Natural killer cell (primary cell): ENCODE results near the gene POU2F1. TPM values are rescaled to one million over a fixed set of nuclear protein-coding genes. Genes with fewer than 3 reads are reported as not detected.

Experiments
- ATAC-seq, 3 donors: fragments of 150-1000 bp in 2 of 3; fragments of 200-7000 bp in 1 of 3; cut with Tn5 transposase; 1 replicate in 1 of 3; 2 replicates in 2 of 3; pipeline ENCODE4 v1.10.0; 2021; ENCODE audit warnings: mild to moderate bottlenecking in 2 of 3, moderate library complexity in 2 of 3
- DNase-seq, 2 donors: peaks; one replicate each; pipeline versions ENCODE4 v3.0.0 to v3.0.0-alpha.2; 2013 to 2021; ENCODE audit warnings: mixed read lengths in 1 of 2
- H3K27ac ChIP-seq: one replicate; pipeline ENCODE4 v1.5.1; 2013; ENCODE audit warnings: mild to moderate bottlenecking, low read length
- H3K27me3 ChIP-seq: one replicate; pipeline ENCODE4 v1.6.1; 2013; ENCODE audit warnings: low read length; ENCODE audit not compliant: control insufficient read depth, insufficient read depth
- H3K36me3 ChIP-seq: one replicate; pipeline ENCODE4 v1.6.1; 2013; ENCODE audit warnings: low read length; ENCODE audit not compliant: control insufficient read depth, insufficient read depth
- H3K4me1 ChIP-seq: one replicate; pipeline ENCODE4 v1.6.1; 2013; ENCODE audit warnings: low read length; ENCODE audit not compliant: control insufficient read depth, insufficient read depth
- H3K4me3 ChIP-seq: one replicate; pipeline ENCODE4 v1.5.1; 2013; ENCODE audit warnings: low read length
- H3K9me3 ChIP-seq: one replicate; pipeline ENCODE4 v1.6.1; 2013; ENCODE audit warnings: low read length; ENCODE audit not compliant: control insufficient read depth, insufficient read depth
- H3K27ac Mint-ChIP-seq, 2 donors: one replicate each; pipeline ENCODE4 v1.8.0; 2022; ENCODE audit warnings: mild to moderate bottlenecking in 2 of 2, mixed read lengths in 2 of 2, moderate library complexity in 1 of 2
- H3K27me3 Mint-ChIP-seq, 2 donors: one replicate each; pipeline ENCODE4 v1.8.0; 2022; ENCODE audit warnings: low read depth in 2 of 2, mixed read lengths in 2 of 2
- H3K36me3 Mint-ChIP-seq: one replicate; pipeline ENCODE4 v1.8.0; 2022; ENCODE audit warnings: mixed read lengths
- H3K4me1 Mint-ChIP-seq, 2 donors: one replicate each; pipeline ENCODE4 v1.8.0; 2022; ENCODE audit warnings: mixed read lengths in 2 of 2
- H3K4me3 Mint-ChIP-seq: one replicate; pipeline ENCODE4 v1.8.0; 2022; ENCODE audit warnings: mild to moderate bottlenecking, moderate library complexity, mixed read lengths
- H3K9me3 Mint-ChIP-seq, 2 donors: one replicate each; pipeline ENCODE4 v1.8.0; 2022; ENCODE audit warnings: mixed read lengths in 2 of 2
- WGBS: methylation state at CpG from one replicate; pipeline ENCODE4 v1.1.7; 2013; ENCODE audit warnings: missing lambda C conversion rate; ENCODE audit not compliant: insufficient coverage; 5-methylcytosine and 5-hydroxymethylcytosine counted together
- intact Hi-C: fragments of 100-400 bp; cut with micrococcal nuclease; formaldehyde crosslinking; loops from one replicate; pipeline ENCODE4 v1.14.2; 2022
- total RNA-seq, 4 donors: library from RNA; stranded (reverse); fragments of 120-200 nt in 1 of 4; gene quantifications; one replicate each; pipeline versions ENCODE4 v1.2.3 to v1.2.4, GENCODE V29; 2013 to 2022
- TF ChIP-seq, protein P1 (sequence below): fragments of 200-600 bp; IDR thresholded peaks from one replicate; pipeline ENCODE4 v1.8.0; 2022; ENCODE audit warnings: antibody characterized with exemption

Gene POU2F1
- total RNA-seq, 3 donors from 2014 or later (not counting 1 experiment from before 2014, with no cell fraction given): 39.8 to 44.6 (median 40.9) TPM

DNA sequence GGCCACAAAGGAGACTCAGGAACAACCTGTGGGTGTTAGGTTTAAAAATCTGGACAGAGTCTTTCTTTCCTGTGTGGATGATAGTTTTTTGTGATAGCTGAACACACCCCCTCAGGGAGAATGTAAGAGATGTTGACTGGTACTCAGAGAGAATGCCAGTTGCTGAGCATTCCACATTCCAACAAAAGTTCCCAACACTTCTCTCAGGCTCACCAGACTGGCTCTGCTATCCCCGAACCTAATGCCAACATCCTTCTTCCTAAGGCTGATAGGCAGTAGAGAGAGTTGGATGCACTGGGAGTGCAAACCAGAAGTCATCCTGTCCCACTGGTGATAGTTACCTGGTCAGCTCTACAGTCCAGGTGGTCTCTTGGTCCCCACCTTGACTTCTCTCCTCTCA lies 28.7 kb upstream of the POU2F1 start:
- H3K4me3 Mint-ChIP-seq: no peak overlapping the region
- no peak overlapping the region for H3K27ac Mint-ChIP-seq
- Histone ChIP-seq H3K27me3 (no peaks in the 10 kb centered on the region), H3K4me3 (no peak overlapping the region), H3K27ac (no peak overlapping the region), H3K9me3 (no peaks in the 10 kb centered on the region), H3K36me3 (no peaks in the 10 kb centered on the region), H3K4me1 (no peaks in the 10 kb centered on the region)
- H3K4me1 Mint-ChIP-seq: no peaks in the 10 kb centered on the region
- DNase-seq: no peak
- peaks cover 7 to 12% of the 10 kb centered on the region in 2 donors for H3K27me3 Mint-ChIP-seq
- TF ChIP-seq, protein P1, sequence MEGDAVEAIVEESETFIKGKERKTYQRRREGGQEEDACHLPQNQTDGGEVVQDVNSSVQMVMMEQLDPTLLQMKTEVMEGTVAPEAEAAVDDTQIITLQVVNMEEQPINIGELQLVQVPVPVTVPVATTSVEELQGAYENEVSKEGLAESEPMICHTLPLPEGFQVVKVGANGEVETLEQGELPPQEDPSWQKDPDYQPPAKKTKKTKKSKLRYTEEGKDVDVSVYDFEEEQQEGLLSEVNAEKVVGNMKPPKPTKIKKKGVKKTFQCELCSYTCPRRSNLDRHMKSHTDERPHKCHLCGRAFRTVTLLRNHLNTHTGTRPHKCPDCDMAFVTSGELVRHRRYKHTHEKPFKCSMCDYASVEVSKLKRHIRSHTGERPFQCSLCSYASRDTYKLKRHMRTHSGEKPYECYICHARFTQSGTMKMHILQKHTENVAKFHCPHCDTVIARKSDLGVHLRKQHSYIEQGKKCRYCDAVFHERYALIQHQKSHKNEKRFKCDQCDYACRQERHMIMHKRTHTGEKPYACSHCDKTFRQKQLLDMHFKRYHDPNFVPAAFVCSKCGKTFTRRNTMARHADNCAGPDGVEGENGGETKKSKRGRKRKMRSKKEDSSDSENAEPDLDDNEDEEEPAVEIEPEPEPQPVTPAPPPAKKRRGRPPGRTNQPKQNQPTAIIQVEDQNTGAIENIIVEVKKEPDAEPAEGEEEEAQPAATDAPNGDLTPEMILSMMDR: no peak
- intact Hi-C loops: no loop called here
- no peak for ATAC-seq
- WGBS: 60% methylated on average over 1 of the region's 1 CpG
- H3K36me3 Mint-ChIP-seq: no peaks in the 10 kb centered on the region
- H3K9me3 Mint-ChIP-seq: no peaks in the 10 kb centered on the region

DNA sequence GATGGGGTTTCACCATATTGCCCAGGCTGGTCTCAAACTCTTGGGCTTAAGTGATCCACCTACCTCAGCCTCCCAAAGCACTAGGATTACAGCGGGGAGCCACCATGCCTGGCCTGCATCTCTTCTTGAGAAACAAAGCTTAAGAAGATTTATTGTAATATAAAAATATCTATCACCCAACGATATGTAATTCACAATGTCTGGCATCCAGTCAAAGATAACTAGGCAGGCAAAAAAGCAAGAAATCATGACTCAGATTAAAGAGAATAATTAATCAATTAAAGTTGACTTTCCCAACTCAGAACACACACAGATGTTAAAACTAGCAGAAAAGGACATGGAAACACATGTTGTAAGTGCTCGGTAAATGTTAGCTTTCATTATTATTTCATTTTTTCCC lies 26.5 kb upstream of the POU2F1 start:
- no peaks in the 10 kb centered on the region for H3K36me3 Mint-ChIP-seq
- intact Hi-C loops: no loop called here
- TF ChIP-seq, protein P1: no peak

DNA sequence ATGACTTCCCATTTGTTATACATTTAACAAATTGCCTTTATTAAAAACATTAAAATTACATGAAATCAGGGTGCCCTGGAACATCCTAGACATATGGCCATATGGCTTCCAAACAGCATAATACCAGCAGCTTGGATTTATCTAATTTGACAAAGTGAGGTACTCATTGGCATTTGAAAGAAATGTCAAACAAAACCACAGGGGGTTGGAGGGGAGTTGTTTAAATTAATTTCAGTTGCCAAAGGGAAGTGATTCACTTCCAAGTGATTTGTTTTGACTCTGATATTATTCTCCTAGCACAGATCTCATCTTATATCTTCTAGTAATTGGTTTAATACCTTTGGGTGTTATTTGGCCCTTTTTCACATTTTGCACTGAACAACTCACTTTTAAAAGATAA lies 24.5 kb upstream of the POU2F1 start:
- intact Hi-C loops: no loop called here
- no peaks in the 10 kb centered on the region for H3K4me1 Mint-ChIP-seq
- H3K27ac ChIP-seq: no peak overlapping the region
- no peaks in the 10 kb centered on the region for H3K36me3 Mint-ChIP-seq
- H3K9me3 Mint-ChIP-seq: no peaks in the 10 kb centered on the region
- no peaks in the 10 kb centered on the region for H3K36me3 ChIP-seq
- H3K9me3 ChIP-seq: no peaks in the 10 kb centered on the region
- ATAC-seq (no peak), DNase-seq (no peak)
- H3K27me3 ChIP-seq: no peaks in the 10 kb centered on the region
- no peaks in the 10 kb centered on the region for H3K4me1 ChIP-seq
- no peak overlapping the region for H3K4me3 Mint-ChIP-seq
- H3K27me3 Mint-ChIP-seq: peaks cover 4 to 7% of the 10 kb centered on the region in 2 donors
- H3K4me3 ChIP-seq: no peak overlapping the region
- no peak overlapping the region for H3K27ac Mint-ChIP-seq
- TF ChIP-seq, protein P1: no peak

More for the DNA sequence above, 26.5 kb upstream of the POU2F1 start:
- H3K27me3 ChIP-seq: no peaks in the 10 kb centered on the region
- Mint-ChIP-seq H3K4me3 (no peak overlapping the region), H3K27ac (no peak overlapping the region), H3K9me3 (no peaks in the 10 kb centered on the region), H3K27me3 (peaks cover 7 to 10% of the 10 kb centered on the region in 2 donors), H3K4me1 (no peaks in the 10 kb centered on the region)
- H3K4me3 ChIP-seq: no peak overlapping the region
- no peak for ATAC-seq
- H3K27ac ChIP-seq: no peak overlapping the region
- DNase-seq: no peak
- no peaks in the 10 kb centered on the region for H3K36me3 ChIP-seq
- WGBS: 100% methylated on average over 2 of the region's 3 CpGs
- no peaks in the 10 kb centered on the region for H3K9me3 ChIP-seq
- H3K4me1 ChIP-seq: no peaks in the 10 kb centered on the region

DNA sequence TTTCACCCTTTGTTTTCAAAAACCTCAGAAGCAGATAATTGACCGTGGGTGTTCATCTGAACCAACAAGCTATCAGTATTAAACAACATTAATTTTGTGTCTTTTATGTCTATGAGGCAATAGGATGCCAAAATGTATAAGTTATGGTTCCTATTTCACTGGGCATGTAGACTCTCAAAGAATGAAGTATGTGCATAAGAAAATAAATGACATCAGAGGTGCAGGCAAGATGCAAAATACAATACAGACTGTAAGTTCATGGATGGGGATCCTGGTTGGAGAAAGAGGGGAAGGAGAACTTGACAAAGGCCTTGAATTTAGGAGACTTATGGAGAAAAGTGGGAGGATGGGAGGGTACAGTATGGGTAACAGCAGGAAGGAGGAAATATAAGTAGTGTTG lies 23.4 kb upstream of the POU2F1 start:
- Histone ChIP-seq H3K9me3 (no peaks in the 10 kb centered on the region), H3K4me3 (no peak overlapping the region), H3K36me3 (no peaks in the 10 kb centered on the region), H3K27me3 (no peaks in the 10 kb centered on the region), H3K4me1 (no peaks in the 10 kb centered on the region), H3K27ac (no peak overlapping the region)
- H3K27me3 Mint-ChIP-seq: peaks cover 4 to 7% of the 10 kb centered on the region in 2 donors
- no peaks in the 10 kb centered on the region for H3K4me1 Mint-ChIP-seq
- H3K9me3 Mint-ChIP-seq: no peaks in the 10 kb centered on the region
- H3K27ac Mint-ChIP-seq: no peak overlapping the region
- intact Hi-C loops: no loop called here
- no peak for DNase-seq
- TF ChIP-seq, protein P1: no peak
- WGBS: no CpG with 5 or more reads among the region's 1 CpG
- no peak overlapping the region for H3K4me3 Mint-ChIP-seq
- H3K36me3 Mint-ChIP-seq: no peaks in the 10 kb centered on the region
- ATAC-seq: no peak
